HuH-7 (cell line): ENCODE measurements around the gene CAMTA2.

ENCODE experiments used
- DNase-seq: peaks from one replicate; pipeline ENCODE4 v3.0.0; 2011; ENCODE audit warnings: low spot score

Gene CAMTA2

GRCh38 chr17:4946312-4946976 is 41.0 kb downstream of the CAMTA2 start:
- DNase-seq, result no peak

GRCh38 chr17:4945944-4946280 is 41.6 kb downstream of the CAMTA2 start:
- DNase-seq, result no peak

GRCh38 chr17:4945176-4945943 is 42.1 kb downstream of the CAMTA2 start:
- DNase-seq, result no peak

- no peak for DNase-seq
These were observed 42.8 kb downstream of the CAMTA2 start for GRCh38 chr17:4944554-4945175.

- DNase-seq, result no peak
These were observed 43.3 kb downstream of the CAMTA2 start for GRCh38 chr17:4944163-4944553.

- DNase-seq, result no peak
These were observed 44.5 kb downstream of the CAMTA2 start for GRCh38 chr17:4942760-4943508.

GRCh38 chr17:4941319-4941610 is 46.2 kb downstream of the CAMTA2 start:
- no peak for DNase-seq

GRCh38 chr17:4940555-4941318 is 46.7 kb downstream of the CAMTA2 start:
- peak; percentile 76 for DNase-seq

- peak; percentile 84 for DNase-seq
These were observed 47.5 kb downstream of the CAMTA2 start, which contains the start of the genes RNF167 and SLC25A11 for GRCh38 chr17:4939796-4940554. Gene RNF167, plus strand, starts transcription at chr17:4940268. Its CDS starts 642 bp downstream, at chr17:4940910. Gene SLC25A11, minus strand, starts transcription at chr17:4940046. Its CDS starts 136 bp downstream, at chr17:4939910.

- no peak for DNase-seq
These were observed 48.0 kb downstream of the CAMTA2 start for GRCh38 chr17:4939546-4939795.

GRCh38 chr17:4938688-4939545 is 48.6 kb downstream of the CAMTA2 start:
- DNase-seq, result no peak

- no peak for DNase-seq
These were observed 49.4 kb downstream of the CAMTA2 start for GRCh38 chr17:4938069-4938491.

GRCh38 chr17:4937553-4937952 is 49.9 kb downstream of the CAMTA2 start:
- no peak for DNase-seq

- DNase-seq, result no peak
These were observed 51.0 kb downstream of the CAMTA2 start for GRCh38 chr17:4936436-4936835.

- DNase-seq, result no peak
These were observed 51.8 kb downstream of the CAMTA2 start for GRCh38 chr17:4935650-4936049.

- peak; percentile 58 for DNase-seq
These were observed 53.1 kb downstream of the CAMTA2 start for GRCh38 chr17:4934173-4934979.

- DNase-seq, result no peak
These were observed 53.8 kb downstream of the CAMTA2 start for GRCh38 chr17:4933646-4934045.

- DNase-seq, result no peak
These were observed 54.7 kb downstream of the CAMTA2 start for GRCh38 chr17:4932756-4933155.

- DNase-seq, result no peak
These were observed 55.5 kb downstream of the CAMTA2 start, which contains the start of gene GP1BA for GRCh38 chr17:4931963-4932362. Gene GP1BA, plus strand, starts transcription at chr17:4932277. Its CDS starts 328 bp downstream, at chr17:4932605.
